NCI-H524 (cell line): ENCODE measurements around the gene RIMBP2.
"Not testable (repeated sequence)": the region's sequence is repeated elsewhere in the genome, so short reads cannot be mapped to it uniquely, and the experiment has no call there.

Experiments used
- DNase-seq, 2 experiments: peaks; one replicate each; lab custom pipeline; 2025; lab: John Stamatoyannopoulos, UW

Gene RIMBP2

DNA sequence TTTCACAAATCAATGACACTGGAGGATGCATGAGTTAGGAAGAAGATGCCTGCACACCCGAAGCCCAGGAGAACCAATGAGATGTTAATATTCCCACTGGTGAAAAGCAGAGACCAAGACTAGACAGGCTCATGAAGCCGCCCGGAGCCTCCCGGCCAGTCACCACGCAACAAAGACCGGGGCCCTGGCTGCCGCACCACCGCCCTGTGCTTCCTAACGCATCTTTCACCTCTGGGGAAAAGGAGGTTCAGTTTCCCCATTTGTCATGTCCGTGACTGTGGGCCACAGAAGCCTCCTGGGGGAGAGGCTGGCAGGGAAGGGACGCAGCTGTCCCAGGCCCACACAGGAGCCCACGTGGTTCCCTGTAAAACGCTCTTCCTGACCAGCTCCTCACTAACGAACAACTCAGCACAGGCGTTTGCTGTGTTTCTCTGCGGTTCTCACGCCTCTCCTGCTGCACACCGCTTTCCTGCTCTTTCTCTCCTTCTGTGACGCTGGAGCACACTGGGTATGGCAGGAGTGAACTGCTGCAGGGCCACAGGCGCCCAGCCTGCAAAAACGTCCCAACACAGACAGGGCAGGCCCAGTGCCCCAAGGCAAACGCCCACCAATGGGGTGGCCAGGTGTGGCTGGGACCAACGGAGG, 10.8 kb downstream of the RIMBP2 start:
- DNase-seq = no peak

- no peak for DNase-seq
These were observed 11.5 kb downstream of the RIMBP2 start for GRCh38 chr12:130704606-130705005.

- DNase-seq = no peak
These were observed 12.2 kb downstream of the RIMBP2 start for GRCh38 chr12:130703733-130704375.

- peak; percentile 43 to 77 for DNase-seq
These were observed 12.9 kb downstream of the RIMBP2 start for GRCh38 chr12:130702966-130703732.

DNA sequence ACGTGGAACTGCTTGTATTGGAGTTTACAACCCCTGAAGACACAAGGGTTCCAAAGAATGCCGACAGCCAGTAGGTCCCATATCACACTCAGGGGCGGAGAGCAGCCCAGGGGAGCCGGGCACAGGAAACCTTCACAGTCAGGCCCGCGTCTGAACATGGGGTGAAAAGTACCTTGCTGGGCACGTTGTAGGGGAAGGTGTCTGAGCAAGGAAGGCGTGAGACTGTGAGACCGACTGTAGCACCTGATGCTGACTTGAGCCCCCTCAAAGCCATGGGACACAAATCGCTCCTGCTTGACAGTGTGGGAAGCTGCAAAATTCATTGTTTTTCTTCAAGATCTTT, 14.7 kb downstream of the RIMBP2 start:
- DNase-seq = no peak

DNA sequence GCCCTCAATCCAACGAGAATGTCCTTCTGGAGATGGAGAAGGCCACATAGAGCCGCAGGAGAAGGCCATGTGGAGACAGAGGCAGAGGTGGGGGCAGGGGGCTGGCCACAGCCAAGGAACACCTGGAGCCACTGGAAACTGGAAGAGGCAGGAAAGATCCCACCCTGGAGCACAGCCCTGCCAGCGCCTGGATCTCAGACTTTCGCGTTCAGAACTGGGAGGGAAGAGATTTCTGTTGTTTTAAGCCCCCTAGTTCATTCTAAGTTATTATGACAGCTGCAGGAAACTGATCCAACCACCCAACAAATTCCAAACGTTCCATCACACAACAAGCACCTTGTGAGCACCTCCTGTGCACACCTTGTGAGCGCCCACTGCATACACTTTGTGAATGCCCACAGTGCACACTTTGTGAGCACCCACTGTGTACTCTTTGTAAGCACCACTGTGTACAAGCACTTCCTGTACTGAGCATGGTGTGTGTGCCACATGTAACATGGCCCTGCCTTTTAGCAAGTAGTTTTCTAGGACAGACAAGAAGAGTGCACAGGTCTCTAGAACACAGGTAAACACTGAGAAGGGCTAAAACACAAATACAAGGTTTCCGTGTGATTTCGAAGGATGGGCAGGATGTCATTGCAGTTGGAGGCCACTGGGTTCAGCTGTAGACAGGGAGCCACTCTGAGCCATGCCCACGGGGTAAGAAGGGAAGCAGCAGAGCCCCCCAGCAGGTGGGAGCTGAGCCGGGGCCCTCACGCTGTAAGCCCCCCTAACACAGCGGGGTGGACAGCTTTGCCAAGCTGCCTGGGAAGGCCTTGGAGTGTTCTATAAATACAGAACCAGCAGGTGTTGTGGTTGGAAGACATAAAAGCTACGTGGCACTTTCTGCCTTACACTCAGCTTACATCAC, 15.4 kb downstream of the RIMBP2 start:
- no peak for DNase-seq

- DNase-seq = no peak
These were observed 18.0 kb downstream of the RIMBP2 start for GRCh38 chr12:130698106-130698505.

DNA sequence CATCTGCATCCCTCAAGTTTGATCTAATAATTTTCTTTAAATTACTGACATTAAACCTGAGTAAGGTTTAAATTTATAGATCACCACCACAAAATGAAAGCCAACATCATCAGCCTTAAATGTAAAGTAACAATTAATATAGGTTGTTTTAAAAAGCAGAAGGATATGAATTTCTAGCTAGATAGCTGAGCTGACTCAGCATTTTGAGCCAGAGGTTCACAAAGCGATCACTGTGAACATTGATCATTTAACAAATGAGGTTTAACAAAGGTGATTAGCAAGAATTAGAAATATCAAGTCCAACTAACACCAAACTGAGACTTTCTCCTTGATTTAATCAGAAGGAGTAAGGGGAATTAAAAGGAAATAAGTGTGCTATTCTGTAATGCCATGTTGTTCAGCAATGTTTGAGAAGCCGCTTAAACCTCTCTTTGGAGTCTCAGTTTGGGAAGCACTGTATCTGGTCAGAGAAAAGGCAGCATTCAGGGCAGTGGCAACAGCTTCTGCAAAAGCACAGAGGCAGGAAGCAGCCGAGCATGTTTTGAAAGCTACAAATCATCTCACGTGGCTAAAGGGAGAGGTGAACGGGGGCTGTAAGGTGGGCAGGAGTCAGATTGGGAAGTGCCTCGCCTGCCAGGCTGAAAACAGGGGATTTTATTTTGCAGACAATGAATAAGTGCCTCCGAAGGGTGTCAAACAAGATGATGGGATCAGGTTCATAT, 19.6 kb downstream of the RIMBP2 start:
- no peak for DNase-seq

DNA sequence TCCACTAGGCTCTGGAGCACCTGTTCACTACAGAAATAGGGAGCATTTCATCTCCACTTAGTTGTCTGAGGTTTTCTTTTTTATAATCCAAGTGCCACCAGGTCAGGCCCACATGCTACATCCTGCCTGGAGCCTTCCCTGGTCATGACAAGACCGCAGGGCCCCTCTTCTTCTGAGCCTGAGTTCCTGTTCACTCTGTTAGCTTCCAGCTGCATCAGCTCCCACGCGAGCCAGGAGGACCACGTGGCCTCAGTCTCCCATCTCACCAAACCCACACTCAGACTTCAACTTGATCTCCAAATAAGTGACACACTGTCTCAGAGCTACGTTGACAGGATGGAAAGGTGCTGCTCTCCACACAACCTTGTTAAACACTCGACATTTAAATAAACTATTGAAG, 21.0 kb downstream of the RIMBP2 start:
- DNase-seq = no peak

- DNase-seq = peak; percentile 69 to 85
These were observed 26.4 kb downstream of the RIMBP2 start for GRCh38 chr12:130689408-130690405.

GRCh38 chr12:130688999-130689398, 27.1 kb downstream of the RIMBP2 start:
- not testable (repeated sequence) for DNase-seq

DNA sequence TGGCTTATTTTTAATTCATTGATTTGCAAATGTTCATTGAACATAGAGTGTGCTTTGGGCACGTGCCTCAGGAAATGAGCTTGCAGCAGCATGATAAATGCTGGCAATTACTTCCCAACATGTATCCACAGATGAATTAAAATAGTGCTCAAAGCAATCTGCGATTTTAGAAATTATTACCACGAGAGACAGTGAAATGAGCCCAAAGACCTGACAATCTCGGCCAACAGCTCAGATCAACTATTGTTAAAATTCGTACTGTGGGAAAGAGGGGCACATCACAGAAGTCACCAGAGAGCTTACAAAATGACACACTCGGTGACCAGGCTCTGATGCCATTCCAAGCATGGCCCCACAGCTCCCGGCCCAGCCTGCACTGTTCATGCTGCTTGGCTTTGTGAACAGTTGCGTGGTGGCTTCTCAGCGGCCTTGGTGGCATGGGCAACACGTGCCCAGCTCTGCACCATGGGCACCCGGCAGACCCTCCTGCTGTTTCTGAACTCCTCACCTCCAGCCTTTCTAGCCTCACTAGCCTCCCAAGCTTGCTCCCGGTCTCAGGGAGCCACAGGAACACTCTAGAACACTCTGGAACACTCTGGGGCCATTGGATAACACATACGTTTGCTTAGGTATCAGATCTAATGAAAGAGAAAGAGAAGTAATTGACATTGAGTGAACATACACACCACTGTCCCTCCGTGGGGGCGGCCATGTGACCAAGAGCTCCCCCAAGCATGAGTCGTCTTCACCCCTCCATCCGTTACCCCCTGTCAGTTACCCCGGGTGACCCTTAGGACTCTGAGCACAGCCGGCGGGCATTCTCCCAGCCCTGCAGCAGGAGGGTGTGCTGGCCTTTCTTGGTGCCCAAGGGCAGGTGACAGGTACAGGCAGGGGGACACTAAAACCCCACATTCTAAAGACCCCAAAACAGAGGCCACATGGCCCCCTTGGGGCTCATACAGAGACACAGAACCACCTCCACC, 28.0 kb downstream of the RIMBP2 start:
- no peak for DNase-seq

- DNase-seq = no peak
These were observed 28.9 kb downstream of the RIMBP2 start for GRCh38 chr12:130687190-130687589.

GRCh38 chr12:130686511-130686991, 29.5 kb downstream of the RIMBP2 start:
- peak; percentile 83 to 84 for DNase-seq

DNA sequence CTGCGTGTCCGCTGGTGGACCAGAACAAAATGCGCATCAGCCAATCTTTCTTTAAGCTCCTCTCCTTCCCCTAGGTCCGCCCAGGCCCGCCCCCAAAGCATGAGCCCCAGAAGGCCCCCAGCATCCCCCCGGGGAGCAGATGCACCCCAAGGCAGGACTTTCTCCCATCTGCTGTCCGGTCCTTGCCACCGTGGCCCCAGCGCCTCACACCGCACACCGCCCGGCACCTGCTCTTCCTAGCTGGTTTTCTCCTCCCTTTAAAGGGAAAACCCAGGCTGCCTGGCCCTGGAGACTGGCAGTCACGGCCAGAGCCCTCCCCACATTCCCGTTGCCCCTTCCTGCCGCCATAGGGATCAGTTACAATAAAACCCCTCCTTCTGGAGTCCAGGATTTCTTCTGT, 30.2 kb downstream of the RIMBP2 start:
- peak in 1 of 2 experiments; percentile 32 for DNase-seq

DNA sequence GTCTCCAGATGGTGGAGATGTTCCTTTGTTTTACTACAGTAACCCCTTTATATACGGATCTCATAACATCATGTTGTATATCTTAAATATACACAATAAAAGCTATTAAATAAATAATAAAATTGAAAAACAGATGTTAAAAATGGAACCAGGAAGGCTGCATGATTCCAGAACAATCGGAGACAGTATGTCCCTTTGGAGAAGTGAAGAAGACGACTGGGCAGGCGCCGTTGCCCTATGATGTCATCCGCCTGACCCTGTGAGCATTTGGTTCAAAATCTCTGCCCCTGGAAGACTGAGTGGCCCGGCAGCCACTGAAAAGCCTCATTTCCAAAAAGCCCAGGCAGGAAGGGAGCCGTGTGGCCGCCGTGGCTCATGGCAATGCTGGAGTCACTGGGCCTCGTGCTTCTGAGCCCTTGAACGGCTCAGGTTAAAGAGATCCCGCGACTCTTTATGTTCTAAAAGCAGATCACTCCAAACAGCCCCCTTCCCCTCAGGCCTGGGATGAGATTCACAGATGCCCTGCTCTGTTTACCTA, 30.8 kb downstream of the RIMBP2 start:
- DNase-seq = peak; percentile 37 to 61

GRCh38 chr12:130683811-130684210, 32.3 kb downstream of the RIMBP2 start:
- DNase-seq = no peak

GRCh38 chr12:130683080-130683479, 33.0 kb downstream of the RIMBP2 start:
- no peak for DNase-seq
